ENCODE data around the gene AMD1. TPM values are rescaled to one million over a fixed set of nuclear protein-coding genes. Genes with fewer than 3 reads are reported as not detected.

AMD1 gene
- total and polyA plus RNA-seq, 9 of the 15 experiments (the other 6 are each of a cell fraction or from before 2014, with no cell fraction given) = 60.0 to 151 (median 85.6) TPM

GRCh38 chr6:110935171-110935570 is 60.6 kb downstream of the AMD1 start:
- intact Hi-C loops (cut with micrococcal nuclease) = no loop called here
- Histone ChIP-seq H3K27ac (ENCODE audit: extremely low read depth, low read depth, low read length) (no peak overlapping the region), H3K4me3 (no peak overlapping the region), H3K27me3 (ENCODE audit: control insufficient read depth in 2 of 2, insufficient read depth in 2 of 2, low read length in 2 of 2) (no peaks in the 10 kb centered on the region), H3K36me3 (ENCODE audit: control insufficient read depth, insufficient read depth, low read length) (no peaks in the 10 kb centered on the region), H3K9ac (ENCODE audit: insufficient read depth in 1 of 2, low read depth in 2 of 2, low read length in 2 of 2) (no peak overlapping the region), H3K4me2 (ENCODE audit: insufficient read depth, low read length) (no peak overlapping the region), H3K4me1 (replicated peaks in 1 of 2; ENCODE audit: control insufficient read depth in 2 of 2, insufficient read depth in 2 of 2, low read length in 2 of 2) (peaks cover 4 to 14% of the 10 kb centered on the region in 2 experiments; a peak in 4 of 5 replicates), H3K9me1 (ENCODE audit: control insufficient read depth, insufficient read depth, low read length) (no peaks in the 10 kb centered on the region), H3K9me3 (replicated peaks; ENCODE audit: control insufficient read depth, insufficient read depth, low read depth, low read length) (no peaks in the 10 kb centered on the region; the same call in 1 of the 2 replicates), H4K20me1 (replicated peaks; ENCODE audit: control insufficient read depth, insufficient read depth, low read length) (no peaks in the 10 kb centered on the region), H2AFZ (ENCODE audit: low read depth, low read length) (no peak overlapping the region), H3K79me2 (ENCODE audit: control insufficient read depth, insufficient read depth, low read length) (no peaks in the 10 kb centered on the region)
- POLR2A ChIA-PET = interaction anchor here (0.8 to 2.6 kb wide), 2 partner anchors 22 to 60 kb away, joined by 3 to 13 read pairs; partner anchors contain the start of gene AMD1
- 63% methylated on average over 4 of the region's 6 CpGs for WGBS (ENCODE audit: insufficient coverage, low coverage, missing lambda C conversion rate)
- TF ChIP-seq SLC30A9 (CRISPR knock-in tag; IDR thresholded peaks at IDR 0.05) (no peak), RBM25 (IDR thresholded peaks at IDR 0.05; ENCODE audit: low read depth, low read length, severe bottlenecking) (peak; percentile 75), ETV5 (CRISPR knock-in tag; IDR thresholded peaks at IDR 0.05; ENCODE audit: low read depth) (no peak), KDM1A (IDR thresholded peaks at IDR 0.05) (0 out of 4 replicates have a peak, but pooled peaks have one; percentile 16), BCOR (IDR thresholded peaks at IDR 0.05) (peak; percentile 64), MEF2D (tag; conservative IDR thresholded peaks at IDR 0.05; ENCODE audit: low read depth) (no peak), NFYB (IDR thresholded peaks at IDR 0.05; ENCODE audit: extremely low read depth, insufficient read length) (no peak), ZNF766 (CRISPR knock-in tag; conservative IDR thresholded peaks at IDR 0.05) (no peak)
- TF ChIP-seq, protein P1, sequence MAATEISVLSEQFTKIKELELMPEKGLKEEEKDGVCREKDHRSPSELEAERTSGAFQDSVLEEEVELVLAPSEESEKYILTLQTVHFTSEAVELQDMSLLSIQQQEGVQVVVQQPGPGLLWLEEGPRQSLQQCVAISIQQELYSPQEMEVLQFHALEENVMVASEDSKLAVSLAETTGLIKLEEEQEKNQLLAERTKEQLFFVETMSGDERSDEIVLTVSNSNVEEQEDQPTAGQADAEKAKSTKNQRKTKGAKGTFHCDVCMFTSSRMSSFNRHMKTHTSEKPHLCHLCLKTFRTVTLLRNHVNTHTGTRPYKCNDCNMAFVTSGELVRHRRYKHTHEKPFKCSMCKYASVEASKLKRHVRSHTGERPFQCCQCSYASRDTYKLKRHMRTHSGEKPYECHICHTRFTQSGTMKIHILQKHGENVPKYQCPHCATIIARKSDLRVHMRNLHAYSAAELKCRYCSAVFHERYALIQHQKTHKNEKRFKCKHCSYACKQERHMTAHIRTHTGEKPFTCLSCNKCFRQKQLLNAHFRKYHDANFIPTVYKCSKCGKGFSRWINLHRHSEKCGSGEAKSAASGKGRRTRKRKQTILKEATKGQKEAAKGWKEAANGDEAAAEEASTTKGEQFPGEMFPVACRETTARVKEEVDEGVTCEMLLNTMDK (IDR thresholded peaks at IDR 0.05; ENCODE audit: borderline replicate concordance, insufficient read depth, low read depth, low read length, poor library complexity, severe bottlenecking) = no peak
- in situ Hi-C loops (cut with MboI) = no loop called here
- DNase-seq (ENCODE audit: extremely low read depth in 1 of 4, low spot score in 3 of 4) (no peak), FAIRE-seq (no peak), ATAC-seq (no peak)
- CTCF ChIA-PET (ENCODE audit: low intra/inter-chr PET ratio) = no interaction called here
- BruUV-seq (replicated peaks) = no TSS peak
